ENCODE results near the gene FRAS1.

Gene FRAS1

GRCh38 chr4:78418406-78418805 is 361.3 kb downstream of the FRAS1 start:
- TF ChIP-seq GATA2 (IDR thresholded peaks at IDR 0.05; ENCODE audit: low read depth, low read length): no peak
- no peak for TF ChIP-seq GATA3 (IDR thresholded peaks at IDR 0.05; ENCODE audit: low read depth, low read length)

GRCh38 chr4:78423790-78424189 is 366.7 kb downstream of the FRAS1 start:
- TF ChIP-seq GATA3 (IDR thresholded peaks at IDR 0.05; ENCODE audit: low read depth, low read length): no peak
- no peak for TF ChIP-seq GATA2 (IDR thresholded peaks at IDR 0.05; ENCODE audit: low read depth, low read length)

GRCh38 chr4:78424461-78424860 is 367.3 kb downstream of the FRAS1 start:
- TF ChIP-seq GATA2 (IDR thresholded peaks at IDR 0.05; ENCODE audit: low read depth, low read length) (no peak), GATA3 (IDR thresholded peaks at IDR 0.05; ENCODE audit: low read depth, low read length) (no peak)

GRCh38 chr4:78426972-78427371 is 369.8 kb downstream of the FRAS1 start:
- TF ChIP-seq GATA2 (IDR thresholded peaks at IDR 0.05; ENCODE audit: low read depth, low read length): no peak
- TF ChIP-seq GATA3 (IDR thresholded peaks at IDR 0.05; ENCODE audit: low read depth, low read length): no peak

- TF ChIP-seq GATA3 (IDR thresholded peaks at IDR 0.05; ENCODE audit: low read depth, low read length) (no peak), GATA2 (IDR thresholded peaks at IDR 0.05; ENCODE audit: low read depth, low read length) (no peak)
Measured at GRCh38 chr4:78428996-78429395, 371.9 kb downstream of the FRAS1 start.

GRCh38 chr4:78432896-78433295 is 375.8 kb downstream of the FRAS1 start:
- TF ChIP-seq GATA3 (IDR thresholded peaks at IDR 0.05; ENCODE audit: low read depth, low read length) (no peak), GATA2 (IDR thresholded peaks at IDR 0.05; ENCODE audit: low read depth, low read length) (no peak)

GRCh38 chr4:78437608-78438088 is 380.5 kb downstream of the FRAS1 start:
- TF ChIP-seq GATA2 (IDR thresholded peaks at IDR 0.05; ENCODE audit: low read depth, low read length): no peak
- TF ChIP-seq GATA3 (IDR thresholded peaks at IDR 0.05; ENCODE audit: low read depth, low read length): no peak

- TF ChIP-seq GATA3 (IDR thresholded peaks at IDR 0.05; ENCODE audit: low read depth, low read length) (no peak), GATA2 (IDR thresholded peaks at IDR 0.05; ENCODE audit: low read depth, low read length) (no peak)
Measured at GRCh38 chr4:78439328-78439727, 382.2 kb downstream of the FRAS1 start.

GRCh38 chr4:78441756-78442155 is 384.6 kb downstream of the FRAS1 start:
- TF ChIP-seq GATA2 (IDR thresholded peaks at IDR 0.05; ENCODE audit: low read depth, low read length) (no peak), GATA3 (IDR thresholded peaks at IDR 0.05; ENCODE audit: low read depth, low read length) (no peak)

GRCh38 chr4:78446619-78447018 is 389.5 kb downstream of the FRAS1 start:
- TF ChIP-seq GATA2 (IDR thresholded peaks at IDR 0.05; ENCODE audit: low read depth, low read length) (no peak), GATA3 (IDR thresholded peaks at IDR 0.05; ENCODE audit: low read depth, low read length) (no peak)

GRCh38 chr4:78451407-78451806 is 394.3 kb downstream of the FRAS1 start:
- TF ChIP-seq GATA3 (IDR thresholded peaks at IDR 0.05; ENCODE audit: low read depth, low read length) (no peak), GATA2 (IDR thresholded peaks at IDR 0.05; ENCODE audit: low read depth, low read length) (no peak)

- TF ChIP-seq GATA2 (IDR thresholded peaks at IDR 0.05; ENCODE audit: low read depth, low read length): no peak
- no peak for TF ChIP-seq GATA3 (IDR thresholded peaks at IDR 0.05; ENCODE audit: low read depth, low read length)
Measured at GRCh38 chr4:78454016-78454415, 396.9 kb downstream of the FRAS1 start.

- TF ChIP-seq GATA3 (IDR thresholded peaks at IDR 0.05; ENCODE audit: low read depth, low read length): no peak
- no peak for TF ChIP-seq GATA2 (IDR thresholded peaks at IDR 0.05; ENCODE audit: low read depth, low read length)
Measured at GRCh38 chr4:78457751-78458150, 400.6 kb downstream of the FRAS1 start.

GRCh38 chr4:78459327-78459726 is 402.2 kb downstream of the FRAS1 start:
- TF ChIP-seq GATA3 (IDR thresholded peaks at IDR 0.05; ENCODE audit: low read depth, low read length): no peak
- TF ChIP-seq GATA2 (IDR thresholded peaks at IDR 0.05; ENCODE audit: low read depth, low read length): no peak

GRCh38 chr4:78460368-78460767 is 403.2 kb downstream of the FRAS1 start:
- TF ChIP-seq GATA2 (IDR thresholded peaks at IDR 0.05; ENCODE audit: low read depth, low read length) (no peak), GATA3 (IDR thresholded peaks at IDR 0.05; ENCODE audit: low read depth, low read length) (no peak)

- TF ChIP-seq GATA2 (IDR thresholded peaks at IDR 0.05; ENCODE audit: low read depth, low read length) (no peak), GATA3 (IDR thresholded peaks at IDR 0.05; ENCODE audit: low read depth, low read length) (no peak)
Measured at GRCh38 chr4:78464265-78464664, 407.1 kb downstream of the FRAS1 start.
